Natural killer cell (primary cell): Measurements from ENCODE around the gene ACTR3C. TPM values are rescaled to one million over a fixed set of nuclear protein-coding genes. Genes with fewer than 3 reads are reported as not detected.
"Not testable (repeated sequence)": the region's sequence is repeated elsewhere in the genome, so short reads cannot be mapped to it uniquely, and the experiment has no call there.

ENCODE experiments used
- ATAC-seq, 3 donors: fragments of 150-1000 bp in 2 of 3; fragments of 200-7000 bp in 1 of 3; cut with Tn5 transposase; 1 replicate in 1 of 3; 2 replicates in 2 of 3; pipeline ENCODE4 v1.10.0; 2021; ENCODE audit warnings: mild to moderate bottlenecking in 2 of 3, moderate library complexity in 2 of 3
- DNase-seq, 2 donors: peaks; one replicate each; pipeline versions ENCODE4 v3.0.0 to v3.0.0-alpha.2; 2013 to 2021; ENCODE audit warnings: mixed read lengths in 1 of 2
- H3K27ac ChIP-seq: one replicate; pipeline ENCODE4 v1.5.1; 2013; ENCODE audit warnings: mild to moderate bottlenecking, low read length
- H3K27me3 ChIP-seq: one replicate; pipeline ENCODE4 v1.6.1; 2013; ENCODE audit warnings: low read length; ENCODE audit not compliant: control insufficient read depth, insufficient read depth
- H3K36me3 ChIP-seq: one replicate; pipeline ENCODE4 v1.6.1; 2013; ENCODE audit warnings: low read length; ENCODE audit not compliant: control insufficient read depth, insufficient read depth
- H3K4me1 ChIP-seq: one replicate; pipeline ENCODE4 v1.6.1; 2013; ENCODE audit warnings: low read length; ENCODE audit not compliant: control insufficient read depth, insufficient read depth
- H3K4me3 ChIP-seq: one replicate; pipeline ENCODE4 v1.5.1; 2013; ENCODE audit warnings: low read length
- H3K9me3 ChIP-seq: one replicate; pipeline ENCODE4 v1.6.1; 2013; ENCODE audit warnings: low read length; ENCODE audit not compliant: control insufficient read depth, insufficient read depth
- H3K27ac Mint-ChIP-seq, 2 donors: one replicate each; pipeline ENCODE4 v1.8.0; 2022; ENCODE audit warnings: mild to moderate bottlenecking in 2 of 2, mixed read lengths in 2 of 2, moderate library complexity in 1 of 2
- H3K27me3 Mint-ChIP-seq, 2 donors: one replicate each; pipeline ENCODE4 v1.8.0; 2022; ENCODE audit warnings: low read depth in 2 of 2, mixed read lengths in 2 of 2
- H3K36me3 Mint-ChIP-seq: one replicate; pipeline ENCODE4 v1.8.0; 2022; ENCODE audit warnings: mixed read lengths
- H3K4me1 Mint-ChIP-seq, 2 donors: one replicate each; pipeline ENCODE4 v1.8.0; 2022; ENCODE audit warnings: mixed read lengths in 2 of 2
- H3K4me3 Mint-ChIP-seq: one replicate; pipeline ENCODE4 v1.8.0; 2022; ENCODE audit warnings: mild to moderate bottlenecking, moderate library complexity, mixed read lengths
- H3K9me3 Mint-ChIP-seq, 2 donors: one replicate each; pipeline ENCODE4 v1.8.0; 2022; ENCODE audit warnings: mixed read lengths in 2 of 2
- WGBS: methylation state at CpG from one replicate; pipeline ENCODE4 v1.1.7; 2013; ENCODE audit warnings: missing lambda C conversion rate; ENCODE audit not compliant: insufficient coverage; 5-methylcytosine and 5-hydroxymethylcytosine counted together
- intact Hi-C: fragments of 100-400 bp; cut with micrococcal nuclease; formaldehyde crosslinking; loops from one replicate; pipeline ENCODE4 v1.14.2; 2022
- total RNA-seq, 4 donors: library from RNA; stranded (reverse); fragments of 120-200 nt in 1 of 4; gene quantifications; one replicate each; pipeline versions ENCODE4 v1.2.3 to v1.2.4, GENCODE V29; 2013 to 2022
- TF ChIP-seq, protein P1 (sequence below): fragments of 200-600 bp; IDR thresholded peaks from one replicate; pipeline ENCODE4 v1.8.0; 2022; ENCODE audit warnings: antibody characterized with exemption

ACTR3C gene
- total RNA-seq, 3 donors from 2014 or later (not counting 1 experiment from before 2014, with no cell fraction given), result 5.1 to 8.3 (median 7.2) TPM

DNA sequence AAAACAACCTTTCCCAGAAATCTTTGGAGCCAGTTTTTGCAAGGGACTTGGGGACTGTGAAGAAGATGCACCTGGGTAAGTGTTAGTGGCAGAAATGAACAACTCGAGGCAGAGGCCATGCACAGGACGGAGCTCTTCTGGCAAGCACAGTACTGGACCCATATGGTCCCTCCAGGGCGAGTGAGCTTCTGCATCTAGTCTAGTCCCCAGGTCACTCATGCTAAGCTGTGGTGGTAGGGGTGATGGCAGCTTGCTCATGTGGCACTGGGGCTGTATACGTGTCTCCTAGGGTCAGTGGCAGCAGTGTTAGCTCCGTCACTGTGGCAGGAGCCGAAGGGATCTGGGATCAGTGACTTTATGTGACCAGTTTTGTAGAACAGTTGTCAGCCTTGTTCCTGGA lies 9.5 kb downstream of the ACTR3C start:
- WGBS, result 91% methylated on average over 6 of the region's 6 CpGs
- peaks cover 7% of the 10 kb centered on the region for H3K36me3 Mint-ChIP-seq
- intact Hi-C loops, result no loop called here

DNA sequence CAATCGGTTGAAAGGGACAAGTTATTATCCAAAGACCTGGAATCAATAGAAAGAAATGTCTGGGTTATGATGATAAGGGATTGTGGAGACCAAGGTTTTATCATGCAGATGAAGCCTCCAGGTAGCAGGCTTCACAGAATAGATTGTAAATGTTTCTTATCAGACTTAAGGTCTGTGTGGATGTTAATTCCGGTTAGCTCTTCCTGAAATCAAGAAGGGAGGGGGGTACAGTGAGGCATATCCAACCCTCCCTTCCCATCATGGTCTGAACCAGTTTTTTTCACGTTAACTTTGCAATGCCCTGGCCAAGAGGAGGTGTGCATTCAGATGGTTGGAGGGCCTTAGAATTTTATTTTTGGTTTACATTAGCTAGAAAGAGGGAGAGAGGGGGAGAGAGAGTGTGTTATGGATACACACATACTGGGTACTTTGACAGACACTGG lies 10.0 kb downstream of the ACTR3C start:
- Histone ChIP-seq H3K9me3 (no peaks in the 10 kb centered on the region), H3K27me3 (no peaks in the 10 kb centered on the region), H3K4me3 (no peak overlapping the region), H3K4me1 (no peaks in the 10 kb centered on the region), H3K36me3 (no peaks in the 10 kb centered on the region), H3K27ac (no peak overlapping the region)
- no peaks in the 10 kb centered on the region for H3K9me3 Mint-ChIP-seq
- TF ChIP-seq, protein P1, sequence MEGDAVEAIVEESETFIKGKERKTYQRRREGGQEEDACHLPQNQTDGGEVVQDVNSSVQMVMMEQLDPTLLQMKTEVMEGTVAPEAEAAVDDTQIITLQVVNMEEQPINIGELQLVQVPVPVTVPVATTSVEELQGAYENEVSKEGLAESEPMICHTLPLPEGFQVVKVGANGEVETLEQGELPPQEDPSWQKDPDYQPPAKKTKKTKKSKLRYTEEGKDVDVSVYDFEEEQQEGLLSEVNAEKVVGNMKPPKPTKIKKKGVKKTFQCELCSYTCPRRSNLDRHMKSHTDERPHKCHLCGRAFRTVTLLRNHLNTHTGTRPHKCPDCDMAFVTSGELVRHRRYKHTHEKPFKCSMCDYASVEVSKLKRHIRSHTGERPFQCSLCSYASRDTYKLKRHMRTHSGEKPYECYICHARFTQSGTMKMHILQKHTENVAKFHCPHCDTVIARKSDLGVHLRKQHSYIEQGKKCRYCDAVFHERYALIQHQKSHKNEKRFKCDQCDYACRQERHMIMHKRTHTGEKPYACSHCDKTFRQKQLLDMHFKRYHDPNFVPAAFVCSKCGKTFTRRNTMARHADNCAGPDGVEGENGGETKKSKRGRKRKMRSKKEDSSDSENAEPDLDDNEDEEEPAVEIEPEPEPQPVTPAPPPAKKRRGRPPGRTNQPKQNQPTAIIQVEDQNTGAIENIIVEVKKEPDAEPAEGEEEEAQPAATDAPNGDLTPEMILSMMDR, result no peak
- no peaks in the 10 kb centered on the region for H3K27me3 Mint-ChIP-seq
- ATAC-seq (no peak), DNase-seq (no peak)
- no peak overlapping the region for H3K4me3 Mint-ChIP-seq
- peaks cover 7% of the 10 kb centered on the region for H3K36me3 Mint-ChIP-seq
- WGBS, result 93% methylated on average over 3 of the region's 3 CpGs
- intact Hi-C loops, result no loop called here
- H3K27ac Mint-ChIP-seq, result no peak overlapping the region
- H3K4me1 Mint-ChIP-seq, result no peaks in the 10 kb centered on the region

More for the DNA sequence above, 9.5 kb downstream of the ACTR3C start:
- H3K4me1 ChIP-seq, result no peaks in the 10 kb centered on the region
- TF ChIP-seq, protein P1, result no peak
- no peak overlapping the region for H3K4me3 ChIP-seq
- H3K4me3 Mint-ChIP-seq, result no peak overlapping the region
- H3K4me1 Mint-ChIP-seq, result no peaks in the 10 kb centered on the region
- H3K27me3 ChIP-seq, result no peaks in the 10 kb centered on the region
- no peaks in the 10 kb centered on the region for H3K27me3 Mint-ChIP-seq
- no peaks in the 10 kb centered on the region for H3K36me3 ChIP-seq
- no peak overlapping the region for H3K27ac Mint-ChIP-seq
- H3K27ac ChIP-seq, result no peak overlapping the region
- ATAC-seq (no peak), DNase-seq (no peak)
- no peaks in the 10 kb centered on the region for H3K9me3 ChIP-seq
- H3K9me3 Mint-ChIP-seq, result no peaks in the 10 kb centered on the region

DNA sequence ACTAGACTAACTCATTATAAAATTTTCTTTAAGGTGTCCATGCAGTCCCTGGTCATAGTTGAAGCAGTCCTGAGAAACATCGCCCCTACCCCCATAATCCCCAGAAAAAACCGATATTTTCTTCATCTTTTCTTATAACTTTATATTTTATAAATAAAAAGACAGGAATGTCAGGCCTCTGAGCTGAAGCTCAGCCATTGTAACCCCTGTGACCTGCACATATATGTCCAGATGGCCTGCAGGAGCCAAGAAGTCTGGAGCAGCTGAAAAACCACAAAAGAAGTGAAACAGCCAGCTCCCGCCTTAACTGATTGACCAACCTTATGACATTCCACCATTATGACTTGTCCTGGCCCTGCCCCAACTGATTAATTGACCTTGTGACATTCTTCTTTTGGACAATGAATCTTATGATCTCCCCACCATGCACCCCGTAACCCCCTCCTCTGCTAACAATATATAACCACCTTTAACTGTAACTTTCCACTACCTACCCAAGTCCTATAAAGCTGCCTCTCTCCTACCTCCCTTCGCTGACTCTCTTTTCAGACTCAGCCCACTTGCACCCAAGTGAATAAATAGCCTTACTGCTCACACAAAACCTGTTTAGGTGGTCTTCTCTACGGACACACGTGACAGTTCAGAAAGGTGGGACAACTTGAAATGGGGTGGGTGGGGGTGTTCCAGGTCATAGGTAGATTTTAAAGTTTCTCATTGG lies 10.5 kb downstream of the ACTR3C start:
- H3K27ac Mint-ChIP-seq, H3K4me1 Mint-ChIP-seq, ATAC-seq, intact Hi-C loops, H3K4me1 ChIP-seq, H3K27ac ChIP-seq, H3K36me3 ChIP-seq, H3K27me3 ChIP-seq, H3K36me3 Mint-ChIP-seq, H3K9me3 Mint-ChIP-seq, H3K4me3 Mint-ChIP-seq, H3K9me3 ChIP-seq, H3K27me3 Mint-ChIP-seq, H3K4me3 ChIP-seq, DNase-seq: not testable (repeated sequence)
- 76% methylated on average over 6 of the region's 7 CpGs for WGBS

DNA sequence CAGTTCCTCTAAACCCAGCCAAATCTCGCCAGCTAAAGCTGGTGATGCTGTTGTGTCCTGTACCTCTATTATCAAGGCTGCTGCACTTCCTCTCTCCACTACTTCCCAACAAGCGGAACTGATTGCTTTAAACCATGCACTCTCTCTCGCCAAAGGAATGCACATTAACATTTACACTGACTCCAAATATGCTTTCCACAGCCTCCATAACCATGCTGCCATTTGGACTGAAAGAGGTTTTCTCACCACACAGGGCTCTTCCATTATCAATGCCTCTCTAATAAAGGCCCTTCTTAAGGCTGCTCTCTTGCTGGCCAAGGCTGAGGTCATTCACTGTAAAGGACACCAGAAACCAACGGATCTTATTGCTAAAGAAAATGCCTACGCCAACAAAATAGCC lies 11.6 kb downstream of the ACTR3C start:
- H3K4me1 Mint-ChIP-seq, result no peaks in the 10 kb centered on the region
- H3K36me3 Mint-ChIP-seq, result no peaks in the 10 kb centered on the region
- H3K4me3 Mint-ChIP-seq, result no peak overlapping the region
- DNase-seq (no peak), ATAC-seq (no peak)
- no peaks in the 10 kb centered on the region for H3K27me3 Mint-ChIP-seq
- Histone ChIP-seq H3K4me1 (no peaks in the 10 kb centered on the region), H3K27ac (no peak overlapping the region), H3K27me3 (no peaks in the 10 kb centered on the region), H3K9me3 (no peaks in the 10 kb centered on the region), H3K4me3 (no peak overlapping the region), H3K36me3 (no peaks in the 10 kb centered on the region)
- intact Hi-C loops, result no loop called here
- H3K27ac Mint-ChIP-seq, result no peak overlapping the region
- TF ChIP-seq, protein P1, result no peak
- WGBS, result 95% methylated on average over 5 of the region's 5 CpGs
- H3K9me3 Mint-ChIP-seq, result no peaks in the 10 kb centered on the region
